Central memory CD8-positive, alpha-beta T cell (primary cell): ENCODE results near the gene RIPOR1.

Experiments used
- ATAC-seq: fragments of 150-1000 bp; cut with Tn5 transposase; replicated peaks from 2 replicates; pipeline ENCODE4 v1.10.0; 2022; ENCODE audit warnings: mild to moderate bottlenecking, moderate FRiP score, moderate number of reproducible peaks; ENCODE audit not compliant: poor library complexity, severe bottlenecking; ENCODE audit errors: extremely low read depth
- DNase-seq, 2 donors: peaks; one replicate each; pipeline ENCODE4 v3.0.0; 2021; ENCODE audit warnings: low spot score in 2 of 2
- H3K27ac Mint-ChIP-seq: one replicate; pipeline ENCODE4 v1.8.0; 2022; ENCODE audit warnings: low read depth, mild to moderate bottlenecking, moderate library complexity, mixed read lengths
- H3K27me3 Mint-ChIP-seq: one replicate; pipeline ENCODE4 v1.8.0; 2022; ENCODE audit warnings: mixed read lengths
- H3K36me3 Mint-ChIP-seq: one replicate; pipeline ENCODE4 v1.8.0; 2022; ENCODE audit warnings: mild to moderate bottlenecking, moderate library complexity, mixed read lengths; ENCODE audit not compliant: insufficient read depth
- H3K4me1 Mint-ChIP-seq: one replicate; pipeline ENCODE4 v1.8.0; 2022; ENCODE audit warnings: mixed read lengths
- H3K4me3 Mint-ChIP-seq: one replicate; pipeline ENCODE4 v1.8.0; 2022; ENCODE audit warnings: mild to moderate bottlenecking, moderate library complexity, mixed read lengths
- H3K9me3 Mint-ChIP-seq: one replicate; pipeline ENCODE4 v1.8.0; 2022; ENCODE audit warnings: mixed read lengths

The RIPOR1 gene

GRCh38 chr16:67537270-67537635 lies 8.6 kb downstream of the RIPOR1 start:
- H3K4me3 Mint-ChIP-seq: peak overlapping the region; percentile 77
- H3K9me3 Mint-ChIP-seq: no peaks in the 10 kb centered on the region
- H3K36me3 Mint-ChIP-seq: peaks cover 6% of the 10 kb centered on the region
- ATAC-seq: peak; percentile 40
- peaks cover 10% of the 10 kb centered on the region for H3K27me3 Mint-ChIP-seq
- H3K27ac Mint-ChIP-seq: peak overlapping the region; percentile 91
- H3K4me1 Mint-ChIP-seq: peaks cover 51% of the 10 kb centered on the region
- no peak for DNase-seq

GRCh38 chr16:67537636-67538591 lies 9.3 kb downstream of the RIPOR1 start:
- ATAC-seq (peak; percentile 44), DNase-seq (peak in 1 of 2 donors; percentile 41)
- H3K36me3 Mint-ChIP-seq: peaks cover 13% of the 10 kb centered on the region
- H3K9me3 Mint-ChIP-seq: no peaks in the 10 kb centered on the region
- H3K27me3 Mint-ChIP-seq: peaks cover 3% of the 10 kb centered on the region
- peak overlapping the region; percentile 77 for H3K4me3 Mint-ChIP-seq
- H3K4me1 Mint-ChIP-seq: peaks cover 53% of the 10 kb centered on the region
- peak overlapping the region; percentile 91 for H3K27ac Mint-ChIP-seq

- peak overlapping the region; percentile 72 for H3K4me3 Mint-ChIP-seq
- H3K27ac Mint-ChIP-seq: no peak overlapping the region
- no peaks in the 10 kb centered on the region for H3K9me3 Mint-ChIP-seq
- no peak for DNase-seq
- H3K4me1 Mint-ChIP-seq: peaks cover 54% of the 10 kb centered on the region
- no peak for ATAC-seq
- no peaks in the 10 kb centered on the region for H3K27me3 Mint-ChIP-seq
- H3K36me3 Mint-ChIP-seq: peaks cover 16% of the 10 kb centered on the region
These were observed 10.1 kb downstream of the RIPOR1 start for GRCh38 chr16:67538666-67539101.

- ATAC-seq: no peak
- Mint-ChIP-seq H3K27ac (no peak overlapping the region), H3K36me3 (peaks cover 20% of the 10 kb centered on the region), H3K4me3 (peak overlapping the region; percentile 72), H3K4me1 (peaks cover 58% of the 10 kb centered on the region), H3K27me3 (no peaks in the 10 kb centered on the region), H3K9me3 (no peaks in the 10 kb centered on the region)
- no peak for DNase-seq
These were observed 10.6 kb downstream of the RIPOR1 start for GRCh38 chr16:67539271-67539670.

- H3K27me3 Mint-ChIP-seq: no peaks in the 10 kb centered on the region
These were observed 11.3 kb downstream of the RIPOR1 start for GRCh38 chr16:67539691-67540635.

GRCh38 chr16:67540756-67541155 lies 12.1 kb downstream of the RIPOR1 start:
- Mint-ChIP-seq H3K27ac (no peak overlapping the region), H3K4me1 (peaks cover 51% of the 10 kb centered on the region), H3K36me3 (peaks cover 22% of the 10 kb centered on the region), H3K9me3 (no peaks in the 10 kb centered on the region), H3K4me3 (no peak overlapping the region), H3K27me3 (no peaks in the 10 kb centered on the region)
- DNase-seq (no peak), ATAC-seq (no peak)

More at GRCh38 chr16:67539691-67540635, 11.3 kb downstream of the RIPOR1 start:
- no peak overlapping the region for H3K27ac Mint-ChIP-seq
- ATAC-seq: no peak
- H3K36me3 Mint-ChIP-seq: peaks cover 22% of the 10 kb centered on the region
- no peak for DNase-seq
- H3K9me3 Mint-ChIP-seq: no peaks in the 10 kb centered on the region
- no peak overlapping the region for H3K4me3 Mint-ChIP-seq
- peaks cover 58% of the 10 kb centered on the region for H3K4me1 Mint-ChIP-seq

GRCh38 chr16:67541391-67542263 lies 13.0 kb downstream of the RIPOR1 start:
- DNase-seq: no peak
- no peak for ATAC-seq
- H3K9me3 Mint-ChIP-seq: no peaks in the 10 kb centered on the region
- H3K4me1 Mint-ChIP-seq: peaks cover 44% of the 10 kb centered on the region
- peaks cover 21% of the 10 kb centered on the region for H3K36me3 Mint-ChIP-seq
- H3K27me3 Mint-ChIP-seq: no peaks in the 10 kb centered on the region
- H3K27ac Mint-ChIP-seq: peak overlapping the region; percentile 26
- H3K4me3 Mint-ChIP-seq: no peak overlapping the region

GRCh38 chr16:67542464-67542863 lies 13.8 kb downstream of the RIPOR1 start:
- peaks cover 25% of the 10 kb centered on the region for H3K36me3 Mint-ChIP-seq
- no peaks in the 10 kb centered on the region for H3K27me3 Mint-ChIP-seq
- H3K4me1 Mint-ChIP-seq: peaks cover 44% of the 10 kb centered on the region
- ATAC-seq (peak; percentile 77), DNase-seq (peak; percentile 68 to 81)
- H3K9me3 Mint-ChIP-seq: no peaks in the 10 kb centered on the region
- no peak overlapping the region for H3K4me3 Mint-ChIP-seq
- H3K27ac Mint-ChIP-seq: peak overlapping the region; percentile 26

GRCh38 chr16:67543036-67543435 lies 14.4 kb downstream of the RIPOR1 start:
- no peak for DNase-seq
- ATAC-seq: no peak
- Mint-ChIP-seq H3K4me3 (no peak overlapping the region), H3K27ac (peak overlapping the region; percentile 26), H3K9me3 (no peaks in the 10 kb centered on the region), H3K27me3 (no peaks in the 10 kb centered on the region), H3K36me3 (peaks cover 25% of the 10 kb centered on the region), H3K4me1 (peaks cover 50% of the 10 kb centered on the region)

- no peak for DNase-seq
- Mint-ChIP-seq H3K36me3 (peaks cover 25% of the 10 kb centered on the region), H3K4me1 (peaks cover 53% of the 10 kb centered on the region), H3K27ac (peak overlapping the region; percentile 26), H3K27me3 (no peaks in the 10 kb centered on the region), H3K9me3 (no peaks in the 10 kb centered on the region), H3K4me3 (no peak overlapping the region)
- ATAC-seq: no peak
These were observed 15.0 kb downstream of the RIPOR1 start for GRCh38 chr16:67543582-67543981.

- peak overlapping the region; percentile 26 for H3K27ac Mint-ChIP-seq
- H3K27me3 Mint-ChIP-seq: no peaks in the 10 kb centered on the region
- peaks cover 45% of the 10 kb centered on the region for H3K4me1 Mint-ChIP-seq
- DNase-seq (no peak), ATAC-seq (no peak)
- no peak overlapping the region for H3K4me3 Mint-ChIP-seq
- peaks cover 24% of the 10 kb centered on the region for H3K36me3 Mint-ChIP-seq
- H3K9me3 Mint-ChIP-seq: no peaks in the 10 kb centered on the region
These were observed 15.8 kb downstream of the RIPOR1 start for GRCh38 chr16:67544329-67544841.
